ENCODE measurements around the gene CMTM8.
A peak's percentile ranks its signal among the peaks of the same experiment; 100 is the strongest.

The CMTM8 gene

DNA sequence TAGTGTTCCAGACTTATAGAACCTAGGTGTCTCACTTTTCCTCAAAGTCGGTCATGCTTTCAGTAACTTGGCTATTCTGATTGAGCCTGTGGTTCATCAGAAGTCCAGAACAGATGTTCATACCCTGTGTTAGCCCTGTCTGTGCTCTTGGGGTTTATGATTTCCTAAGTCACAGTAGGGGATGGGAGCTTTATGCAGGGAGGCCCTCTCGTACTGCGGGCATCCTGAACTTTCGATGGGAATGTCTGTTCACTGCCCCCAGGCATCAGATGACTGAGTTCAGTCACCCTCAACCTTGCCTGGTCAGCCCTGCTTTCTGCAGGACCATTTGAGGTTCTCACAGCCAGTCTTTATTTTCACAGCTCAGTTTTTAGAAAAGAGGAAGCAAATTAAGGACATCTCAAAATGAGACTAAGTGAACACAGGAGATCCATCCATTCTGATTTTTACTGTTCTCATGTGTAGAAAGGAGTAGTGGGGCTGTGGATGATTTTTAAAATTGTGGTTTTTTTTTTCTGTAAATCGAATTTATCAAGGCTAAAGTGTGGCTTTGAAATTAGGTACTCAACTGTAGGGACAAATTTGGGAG, 71.3 kb downstream of the CMTM8 start:
- peak overlapping the region; percentile 43 for H3K27ac ChIP-seq
- TF ChIP-seq, protein P1, sequence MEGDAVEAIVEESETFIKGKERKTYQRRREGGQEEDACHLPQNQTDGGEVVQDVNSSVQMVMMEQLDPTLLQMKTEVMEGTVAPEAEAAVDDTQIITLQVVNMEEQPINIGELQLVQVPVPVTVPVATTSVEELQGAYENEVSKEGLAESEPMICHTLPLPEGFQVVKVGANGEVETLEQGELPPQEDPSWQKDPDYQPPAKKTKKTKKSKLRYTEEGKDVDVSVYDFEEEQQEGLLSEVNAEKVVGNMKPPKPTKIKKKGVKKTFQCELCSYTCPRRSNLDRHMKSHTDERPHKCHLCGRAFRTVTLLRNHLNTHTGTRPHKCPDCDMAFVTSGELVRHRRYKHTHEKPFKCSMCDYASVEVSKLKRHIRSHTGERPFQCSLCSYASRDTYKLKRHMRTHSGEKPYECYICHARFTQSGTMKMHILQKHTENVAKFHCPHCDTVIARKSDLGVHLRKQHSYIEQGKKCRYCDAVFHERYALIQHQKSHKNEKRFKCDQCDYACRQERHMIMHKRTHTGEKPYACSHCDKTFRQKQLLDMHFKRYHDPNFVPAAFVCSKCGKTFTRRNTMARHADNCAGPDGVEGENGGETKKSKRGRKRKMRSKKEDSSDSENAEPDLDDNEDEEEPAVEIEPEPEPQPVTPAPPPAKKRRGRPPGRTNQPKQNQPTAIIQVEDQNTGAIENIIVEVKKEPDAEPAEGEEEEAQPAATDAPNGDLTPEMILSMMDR (conservative IDR thresholded peaks at IDR 0.05) = no peak

DNA sequence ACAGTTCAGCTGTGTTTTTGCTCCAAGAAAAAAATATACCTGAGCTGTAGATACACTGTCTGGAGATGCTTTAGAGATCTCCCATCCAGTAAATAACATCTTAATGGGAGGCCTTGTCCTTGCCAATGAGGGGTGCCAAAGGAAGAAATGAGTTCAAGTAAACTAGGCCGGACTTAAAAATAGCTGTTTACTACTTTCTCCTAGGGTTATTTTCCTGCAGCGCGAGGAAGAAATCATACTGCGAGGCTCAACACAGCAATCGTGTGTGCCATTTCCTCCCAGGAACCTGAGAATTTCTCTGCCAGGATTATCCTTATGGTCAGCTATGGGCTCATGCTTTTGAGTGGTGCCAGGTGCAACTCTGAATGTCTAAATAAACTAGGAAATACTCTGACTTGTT, 71.9 kb downstream of the CMTM8 start:
- peak overlapping the region; percentile 43 for H3K27ac ChIP-seq
- TF ChIP-seq, protein P1 (conservative IDR thresholded peaks at IDR 0.05) = no peak

DNA sequence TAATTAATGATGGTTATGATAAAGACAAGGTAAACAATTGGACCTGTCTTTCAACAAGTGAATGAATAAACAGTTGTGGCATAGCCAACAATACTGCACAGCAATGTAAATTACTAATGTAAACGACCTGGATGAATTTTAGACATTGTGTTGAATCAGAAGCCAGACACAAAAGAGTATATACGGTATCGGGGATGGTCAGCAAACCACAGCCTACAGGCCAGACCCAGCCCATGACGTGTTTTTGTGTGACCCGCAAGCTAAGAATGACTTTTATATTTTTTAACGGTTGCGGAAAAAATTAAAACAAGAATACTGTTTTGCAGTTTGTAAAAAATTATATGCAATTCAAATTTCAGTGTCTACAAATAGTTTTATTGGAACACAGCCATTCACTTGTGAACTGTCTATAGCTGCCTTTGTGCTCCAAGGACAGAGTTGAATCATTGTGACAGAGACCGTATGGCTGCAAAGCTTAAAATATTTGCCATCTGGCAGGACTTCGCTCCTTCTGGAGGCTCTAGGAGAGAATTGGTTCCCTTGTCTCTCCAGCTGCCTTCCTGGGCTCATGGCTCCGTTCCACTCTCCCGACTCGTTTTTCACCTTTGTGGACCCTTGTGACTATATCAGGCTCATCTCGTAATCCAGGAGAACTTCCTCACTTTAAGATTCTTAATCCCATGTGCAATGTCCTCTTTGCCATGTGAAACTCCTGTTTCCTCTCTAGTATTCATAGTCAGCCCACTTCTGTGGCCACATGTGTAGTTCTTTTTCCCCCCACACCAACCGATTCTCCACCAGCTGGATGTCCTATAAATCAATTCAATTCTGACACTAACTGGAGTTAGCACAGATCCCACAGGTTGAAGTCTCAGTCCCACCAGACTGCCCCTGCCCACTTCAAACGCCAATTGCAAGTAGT, 72.7 kb downstream of the CMTM8 start:
- TF ChIP-seq, protein P1 (conservative IDR thresholded peaks at IDR 0.05) = no peak
- H3K27ac ChIP-seq = peak overlapping the region; percentile 43

DNA sequence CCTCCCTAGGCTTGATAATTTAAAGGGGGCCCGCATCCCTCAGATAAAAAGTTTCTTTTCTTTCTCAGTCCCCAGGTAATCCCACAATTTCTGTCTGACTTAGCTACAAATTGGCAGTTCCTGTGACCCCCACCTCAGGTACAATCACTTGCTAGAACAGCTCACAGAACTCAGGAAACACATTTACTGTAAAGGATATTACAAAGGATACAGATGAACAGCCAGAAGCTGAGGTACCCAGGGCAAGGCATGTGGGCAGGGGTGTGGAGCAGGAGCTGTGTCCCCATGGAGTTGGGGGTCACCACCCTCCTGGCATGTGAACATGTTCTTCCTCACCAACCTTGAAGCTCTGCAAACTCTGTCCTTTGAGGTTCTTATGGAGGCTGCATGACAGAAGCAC, 73.8 kb downstream of the CMTM8 start:
- TF ChIP-seq, protein P1 (conservative IDR thresholded peaks at IDR 0.05) = no peak
- H3K27ac ChIP-seq = no peak overlapping the region

DNA sequence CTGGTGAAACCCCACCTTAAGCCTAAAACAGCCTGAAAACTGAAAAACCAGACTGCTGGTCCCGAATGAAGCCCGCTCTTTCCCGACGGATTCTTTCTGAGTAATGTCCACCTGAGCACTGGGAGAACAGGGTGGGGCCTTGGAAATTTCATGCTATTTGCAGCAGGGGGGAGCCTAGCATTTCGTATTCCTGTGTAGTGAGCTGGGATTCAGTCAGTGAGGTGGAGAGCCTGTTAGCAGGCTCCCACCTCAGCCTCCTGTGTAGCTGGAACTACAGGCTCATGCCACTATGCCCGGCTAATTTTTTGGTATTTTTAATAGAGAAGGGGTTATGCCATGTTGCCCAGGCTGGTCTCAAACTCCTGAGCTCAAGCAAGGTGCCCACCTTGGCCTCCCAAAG, 74.7 kb downstream of the CMTM8 start:
- H3K27ac ChIP-seq = no peak overlapping the region
- TF ChIP-seq, protein P1 (conservative IDR thresholded peaks at IDR 0.05) = no peak

DNA sequence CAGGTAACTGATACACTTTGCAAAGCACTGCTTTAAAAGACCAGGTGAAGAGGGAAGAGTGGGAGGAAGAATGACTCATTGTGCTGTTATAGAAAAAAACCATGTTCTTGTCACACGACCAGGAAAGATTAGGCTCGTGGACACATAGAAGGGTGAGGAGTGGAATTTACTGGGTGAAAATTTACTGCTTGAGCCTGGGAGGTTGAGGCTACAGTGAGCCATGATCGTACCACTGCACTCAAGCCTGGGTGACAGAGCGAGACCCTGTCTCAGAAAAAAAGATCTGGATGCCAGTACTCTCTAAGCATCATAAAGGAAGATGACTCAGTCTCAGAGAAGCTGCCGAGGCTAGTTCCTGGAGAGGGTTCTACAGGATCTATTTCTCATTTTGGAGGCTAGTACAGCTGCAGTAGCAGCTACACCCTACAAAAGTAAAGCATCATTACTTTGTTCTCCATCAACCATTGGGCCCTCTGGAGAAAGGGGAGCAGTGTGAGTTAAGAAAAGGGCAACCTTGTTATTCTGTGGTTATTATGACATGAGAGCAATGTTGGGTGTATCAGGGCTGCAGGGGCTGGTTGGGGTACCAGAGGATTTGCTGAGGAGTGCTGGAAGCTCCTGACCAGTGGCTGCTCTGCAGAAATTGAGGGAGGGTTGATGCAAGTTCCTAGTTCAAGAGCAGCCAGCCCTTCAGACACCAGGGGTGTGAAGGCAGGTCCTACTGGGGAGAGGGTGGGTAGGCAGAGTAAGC, 75.4 kb downstream of the CMTM8 start:
- no peak overlapping the region for H3K27ac ChIP-seq
- TF ChIP-seq, protein P1 (conservative IDR thresholded peaks at IDR 0.05) = no peak

DNA sequence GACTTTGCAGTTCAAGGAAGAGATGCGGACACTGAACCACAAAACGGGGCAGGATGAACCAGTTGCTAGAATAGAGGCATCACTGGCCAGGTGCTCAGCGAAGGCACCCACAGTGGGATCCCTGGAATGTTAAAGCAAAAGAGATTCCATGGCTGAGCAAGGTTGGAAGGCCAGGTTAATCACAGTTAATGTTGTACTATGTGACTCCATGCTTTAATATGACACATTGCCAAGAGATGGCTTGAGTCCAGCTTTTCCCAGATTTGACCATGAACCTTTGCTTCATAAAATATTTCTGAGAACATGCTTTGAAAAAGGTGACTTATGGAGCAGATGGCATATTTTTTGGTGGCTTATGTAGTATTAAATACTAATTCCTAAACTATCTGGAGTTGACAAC, 77.0 kb downstream of the CMTM8 start:
- no peak overlapping the region for H3K27ac ChIP-seq
- TF ChIP-seq, protein P1 (conservative IDR thresholded peaks at IDR 0.05) = no peak

Data from VCaP (cell line).